HAP-1 (cell line): Measurements from ENCODE around the gene DRC3.

Source experiments
- DNase-seq, 2 experiments: peaks; one replicate each; pipeline ENCODE4 v3.0.0-alpha.2; 2016 to 2020; ENCODE audit warnings: low spot score in 2 of 2
- H3K27me3 ChIP-seq: fragments of 250-450 bp; sonication (Bioruptor Pico); 2 replicates; pipeline ENCODE4 v1.5.1; 2020; ENCODE audit warnings: low read depth, mild to moderate bottlenecking, moderate library complexity
- H3K36me3 ChIP-seq: fragments of 250-450 bp; sonication (Bioruptor Pico); replicated peaks from 2 replicates; pipeline ENCODE4 v1.5.1; 2020; ENCODE audit warnings: mild to moderate bottlenecking
- H3K4me1 ChIP-seq: fragments of 250-450 bp; sonication (Bioruptor Pico); 2 replicates; pipeline ENCODE4 v1.5.1; 2020; ENCODE audit warnings: mild to moderate bottlenecking
- H3K4me3 ChIP-seq: fragments of 250-450 bp; sonication (Bioruptor Pico); 2 replicates; pipeline ENCODE4 v1.5.1; 2020; ENCODE audit warnings: mild to moderate bottlenecking, moderate library complexity
- H3K9me3 ChIP-seq: fragments of 250-450 bp; sonication (Bioruptor Pico); 2 replicates; pipeline ENCODE4 v1.5.1; 2020; ENCODE audit warnings: mild to moderate bottlenecking, moderate library complexity
- in situ Hi-C: fragments of 300-500 bp; cut with MboI; formaldehyde crosslinking; loops from 3 replicates; pipeline ENCODE4 v1.14.3; 2020; ENCODE audit warnings: low sequenced_read_pairs, inconsistent platforms, mixed read lengths

The DRC3 gene

GRCh38 chr17:18065546-18065945 is 92.9 kb downstream of the DRC3 start:
- peaks cover 8% of the 10 kb centered on the region for H3K36me3 ChIP-seq
- no peaks in the 10 kb centered on the region; the same call in 1 of the 2 replicates for H3K27me3 ChIP-seq
- in situ Hi-C loops, result no loop called here
- DNase-seq, result no peak
- H3K9me3 ChIP-seq, result no peaks in the 10 kb centered on the region
- no peaks in the 10 kb centered on the region for H3K4me1 ChIP-seq
- H3K4me3 ChIP-seq, result no peak overlapping the region
